ENCODE results near the gene MSL1. TPM values are rescaled to one million over a fixed set of nuclear protein-coding genes. Genes with fewer than 3 reads are reported as not detected.

MSL1 gene
- total and polyA plus RNA-seq, 2 donors, result 70.9 to 81.3 TPM

DNA sequence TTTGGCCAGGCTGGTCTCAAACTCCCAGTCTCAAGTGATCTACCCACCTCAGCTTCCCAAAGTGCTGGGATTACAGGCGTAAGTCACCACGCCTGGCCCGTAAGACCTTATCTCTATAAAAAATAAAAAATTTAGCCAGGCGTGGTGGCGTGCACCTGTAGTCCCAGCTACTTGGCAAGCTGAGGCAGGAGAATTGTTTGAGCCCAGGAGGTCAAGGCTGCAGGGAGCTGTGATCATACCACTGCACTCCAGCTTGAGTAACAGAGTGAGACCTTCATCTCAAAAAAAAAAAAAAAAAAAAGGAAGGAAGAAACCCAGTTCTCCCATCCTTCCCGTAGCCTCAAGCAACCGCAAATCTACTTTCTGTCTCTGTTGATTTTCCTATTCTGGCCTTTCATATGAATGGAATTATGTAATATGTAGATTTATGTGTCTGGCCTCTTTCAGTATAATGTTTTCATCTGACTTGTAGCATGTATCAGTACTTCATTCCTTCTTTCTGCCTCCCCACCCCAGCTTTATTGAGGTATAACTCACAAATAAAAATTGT lies 29.7 kb downstream of the MSL1 start:
- WGBS, result 72% methylated on average over 7 of the region's 7 CpGs

GRCh38 chr17:40153603-40154236 lies 31.9 kb downstream of the MSL1 start:
- Histone ChIP-seq H3K4me3 (ENCODE audit: low read depth, low read length) (no peak overlapping the region), H3K27ac (ENCODE audit: low read depth) (no peak overlapping the region), H3K4me1 (ENCODE audit: insufficient read depth) (no peaks in the 10 kb centered on the region), H3K36me3 (ENCODE audit: insufficient read depth) (peaks cover 3% of the 10 kb centered on the region)
- 87% methylated on average over 14 of the region's 14 CpGs for WGBS
- no peak for DNase-seq (ENCODE audit: extremely low spot score)

More for the DNA sequence above, 29.7 kb downstream of the MSL1 start:
- DNase-seq (ENCODE audit: extremely low spot score), result no peak
- Histone ChIP-seq H3K36me3 (ENCODE audit: insufficient read depth) (peaks cover 5% of the 10 kb centered on the region), H3K4me1 (ENCODE audit: insufficient read depth) (no peaks in the 10 kb centered on the region), H3K4me3 (ENCODE audit: low read depth, low read length) (no peak overlapping the region), H3K27ac (ENCODE audit: low read depth) (no peak overlapping the region)

DNA sequence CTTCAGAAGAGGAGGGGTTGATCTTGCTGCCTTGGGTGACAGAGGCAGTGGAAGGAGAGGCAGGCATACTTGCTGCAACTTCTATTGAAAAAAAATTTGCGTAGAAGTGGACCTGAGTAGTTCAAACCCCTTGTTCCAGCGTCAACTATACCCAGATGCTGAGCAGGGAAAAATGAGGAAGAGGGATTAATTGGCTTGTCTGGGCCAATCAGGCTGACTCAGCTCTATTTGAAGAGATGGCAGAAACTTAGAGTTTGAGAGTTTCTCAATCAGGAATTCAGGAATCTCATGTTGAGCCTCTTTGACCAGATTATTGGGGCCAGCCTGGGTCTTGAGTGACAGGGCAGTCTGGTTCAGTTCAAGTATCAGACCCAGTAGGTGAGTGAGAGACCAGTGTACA lies 36.2 kb downstream of the MSL1 start:
- no peaks in the 10 kb centered on the region for H3K4me1 ChIP-seq (ENCODE audit: insufficient read depth)
- H3K27ac ChIP-seq (ENCODE audit: low read depth), result no peak overlapping the region
- 77% methylated on average over 2 of the region's 2 CpGs for WGBS
- H3K4me3 ChIP-seq (ENCODE audit: low read depth, low read length), result no peak overlapping the region
- peaks cover 4% of the 10 kb centered on the region for H3K36me3 ChIP-seq (ENCODE audit: insufficient read depth)
- DNase-seq (ENCODE audit: extremely low spot score), result no peak

DNA sequence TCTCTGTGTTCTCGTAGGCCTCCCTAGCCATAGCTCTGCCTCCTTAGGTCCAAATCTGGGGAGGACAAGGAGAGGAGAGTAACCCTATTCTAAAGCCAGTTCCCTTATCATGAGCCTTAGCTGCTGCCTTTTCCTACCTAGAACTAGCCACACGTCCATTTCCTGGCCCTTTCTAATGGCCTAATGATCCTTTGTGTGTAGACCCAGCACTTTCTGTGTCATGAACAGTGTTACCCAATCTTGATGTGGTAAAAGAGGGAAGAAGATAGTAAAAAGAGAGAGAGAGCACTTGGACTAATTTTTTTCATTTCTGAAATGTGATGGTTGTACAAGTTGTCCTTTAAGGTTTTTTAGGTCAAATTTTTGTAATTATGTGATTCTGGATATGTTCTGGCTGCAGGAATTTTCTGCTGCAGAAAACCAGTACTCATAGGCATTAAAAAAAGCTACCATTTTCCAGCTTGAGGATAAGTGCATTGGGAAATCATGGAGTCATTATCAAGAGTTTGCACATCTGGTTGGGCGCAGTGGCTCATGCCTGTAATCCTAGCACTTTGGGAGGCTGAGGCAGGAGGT lies 36.8 kb downstream of the MSL1 start:
- DNase-seq (ENCODE audit: extremely low spot score), result no peak
- no peak overlapping the region for H3K4me3 ChIP-seq (ENCODE audit: low read depth, low read length)
- WGBS, result 83% methylated on average over 3 of the region's 3 CpGs
- no peaks in the 10 kb centered on the region for H3K4me1 ChIP-seq (ENCODE audit: insufficient read depth)
- peaks cover 4% of the 10 kb centered on the region for H3K36me3 ChIP-seq (ENCODE audit: insufficient read depth)
- H3K27ac ChIP-seq (ENCODE audit: low read depth), result no peak overlapping the region

DNA sequence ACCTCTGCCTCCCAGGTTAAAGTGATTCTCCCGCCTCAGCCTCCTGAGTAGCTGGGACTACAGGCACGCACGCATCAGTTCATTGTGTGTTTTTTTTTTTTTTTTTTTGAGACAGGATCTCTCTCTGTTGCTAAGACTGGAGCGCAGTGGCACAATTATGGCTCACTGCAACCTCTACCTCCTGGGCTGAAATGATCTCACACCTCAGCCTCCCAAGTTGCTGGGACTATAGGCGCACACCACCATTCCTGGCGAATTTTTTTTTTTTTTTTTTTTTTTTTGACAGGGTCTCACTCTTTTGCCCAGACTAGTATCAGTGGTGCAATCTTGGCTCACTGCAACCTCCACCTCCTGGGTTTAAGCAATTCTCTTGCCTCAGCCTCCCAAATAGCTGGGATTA lies 37.7 kb downstream of the MSL1 start:
- Histone ChIP-seq H3K4me3 (ENCODE audit: low read depth, low read length) (no peak overlapping the region), H3K36me3 (ENCODE audit: insufficient read depth) (peaks cover 4% of the 10 kb centered on the region), H3K27ac (ENCODE audit: low read depth) (no peak overlapping the region), H3K4me1 (ENCODE audit: insufficient read depth) (no peaks in the 10 kb centered on the region)
- 82% methylated on average over 6 of the region's 6 CpGs for WGBS
- no peak for DNase-seq (ENCODE audit: extremely low spot score)

DNA sequence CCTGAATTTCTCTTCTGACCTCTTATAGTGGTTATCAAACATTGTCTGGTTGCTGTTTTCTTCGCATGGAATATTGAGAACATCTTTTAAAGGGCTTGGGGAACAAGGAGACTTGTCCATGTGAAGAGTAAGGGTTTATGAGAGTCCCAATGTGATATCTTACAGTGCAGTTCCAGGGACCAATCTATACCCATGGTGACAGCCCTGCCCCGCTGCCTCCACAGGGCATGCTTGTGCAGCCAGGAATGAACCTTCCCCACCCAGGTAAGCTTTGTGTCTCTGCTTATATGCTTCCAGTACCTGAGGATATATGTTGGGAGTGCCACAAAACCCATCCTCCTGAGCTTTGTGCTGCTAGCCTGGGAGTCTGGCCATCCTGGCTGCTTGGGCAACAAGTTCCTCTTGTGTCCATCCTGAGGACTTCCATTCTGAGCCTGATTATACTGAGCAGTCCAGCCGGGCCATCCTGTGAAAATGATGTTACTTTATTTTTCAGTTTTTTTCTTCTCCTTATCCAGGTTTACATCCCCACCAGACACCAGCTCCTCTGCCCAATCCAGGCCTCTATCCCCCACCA lies 46.0 kb downstream of the MSL1 start:
- no peak overlapping the region for H3K27ac ChIP-seq (ENCODE audit: low read depth)
- no peak for DNase-seq (ENCODE audit: extremely low spot score)
- WGBS, result 85% methylated on average over 3 of the region's 3 CpGs
- H3K4me1 ChIP-seq (ENCODE audit: insufficient read depth), result no peaks in the 10 kb centered on the region
- H3K36me3 ChIP-seq (ENCODE audit: insufficient read depth), result peaks cover 7% of the 10 kb centered on the region
- H3K4me3 ChIP-seq (ENCODE audit: low read depth, low read length), result no peak overlapping the region

- Histone ChIP-seq H3K27ac (ENCODE audit: low read depth) (no peak overlapping the region), H3K4me1 (ENCODE audit: insufficient read depth) (no peaks in the 10 kb centered on the region), H3K4me3 (ENCODE audit: low read depth, low read length) (no peak overlapping the region), H3K36me3 (ENCODE audit: insufficient read depth) (peaks cover 7% of the 10 kb centered on the region)
- peak; percentile 35 for DNase-seq (ENCODE audit: extremely low spot score)
- 41% methylated on average over 11 of the region's 11 CpGs for WGBS
These were observed 46.6 kb downstream of the MSL1 start for GRCh38 chr17:40168262-40168832.

DNA sequence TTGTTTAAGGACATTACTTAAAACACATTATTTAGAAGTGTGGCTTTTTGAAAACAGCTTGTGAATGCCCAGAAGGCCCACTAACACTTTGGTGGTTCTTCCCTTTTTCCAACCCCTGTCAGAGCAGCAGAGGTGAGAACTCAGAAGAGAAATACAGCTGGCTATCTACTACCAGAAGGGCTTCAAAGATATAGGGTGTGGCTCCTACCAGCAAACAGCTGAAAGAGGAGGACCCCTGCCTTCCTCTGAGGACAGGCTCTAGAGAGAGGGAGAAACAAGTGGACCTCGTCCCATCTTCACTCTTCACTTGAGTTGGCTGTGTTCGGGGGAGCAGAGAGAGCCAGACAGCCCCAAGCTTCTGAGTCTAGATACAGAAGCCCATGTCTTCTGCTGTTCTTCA lies 48.6 kb downstream of the MSL1 start:
- Histone ChIP-seq H3K4me1 (ENCODE audit: insufficient read depth) (no peaks in the 10 kb centered on the region), H3K27ac (ENCODE audit: low read depth) (no peak overlapping the region), H3K4me3 (ENCODE audit: low read depth, low read length) (no peak overlapping the region), H3K36me3 (ENCODE audit: insufficient read depth) (peaks cover 4% of the 10 kb centered on the region)
- 68% methylated on average over 2 of the region's 2 CpGs for WGBS
- DNase-seq (ENCODE audit: extremely low spot score), result no peak

DNA sequence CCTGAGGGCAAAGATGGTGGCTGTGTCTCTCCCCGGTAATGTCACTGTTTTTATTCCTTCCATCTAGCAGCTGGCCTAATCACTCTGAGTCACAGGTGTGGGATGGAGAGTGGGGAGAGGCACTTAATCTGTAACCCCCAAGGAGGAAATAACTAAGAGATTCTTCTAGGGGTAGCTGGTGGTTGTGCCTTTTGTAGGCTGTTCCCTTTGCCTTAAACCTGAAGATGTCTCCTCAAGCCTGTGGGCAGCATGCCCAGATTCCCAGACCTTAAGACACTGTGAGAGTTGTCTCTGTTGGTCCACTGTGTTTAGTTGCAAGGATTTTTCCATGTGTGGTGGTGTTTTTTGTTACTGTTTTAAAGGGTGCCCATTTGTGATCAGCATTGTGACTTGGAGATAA lies 50.0 kb downstream of the MSL1 start:
- Histone ChIP-seq H3K4me3 (ENCODE audit: low read depth, low read length) (no peak overlapping the region), H3K27ac (ENCODE audit: low read depth) (no peak overlapping the region), H3K36me3 (ENCODE audit: insufficient read depth) (peaks cover 4% of the 10 kb centered on the region), H3K4me1 (ENCODE audit: insufficient read depth) (no peaks in the 10 kb centered on the region)
- WGBS, result 79% methylated on average over 1 of the region's 1 CpG
- no peak for DNase-seq (ENCODE audit: extremely low spot score)

- Histone ChIP-seq H3K27ac (ENCODE audit: low read depth) (no peak overlapping the region), H3K36me3 (ENCODE audit: insufficient read depth) (peaks cover 4% of the 10 kb centered on the region), H3K4me1 (ENCODE audit: insufficient read depth) (no peaks in the 10 kb centered on the region), H3K4me3 (ENCODE audit: low read depth, low read length) (no peak overlapping the region)
- 84% methylated on average over 4 of the region's 4 CpGs for WGBS
- DNase-seq (ENCODE audit: extremely low spot score), result no peak
These were observed 51.5 kb downstream of the MSL1 start for GRCh38 chr17:40173091-40173777.

GRCh38 chr17:40173778-40174135 lies 52.0 kb downstream of the MSL1 start:
- H3K27ac ChIP-seq (ENCODE audit: low read depth), result no peak overlapping the region
- DNase-seq (ENCODE audit: extremely low spot score), result no peak
- WGBS, result 64% methylated on average over 3 of the region's 3 CpGs
- H3K36me3 ChIP-seq (ENCODE audit: insufficient read depth), result peaks cover 4% of the 10 kb centered on the region
- H3K4me3 ChIP-seq (ENCODE audit: low read depth, low read length), result no peak overlapping the region
- H3K4me1 ChIP-seq (ENCODE audit: insufficient read depth), result no peaks in the 10 kb centered on the region

GRCh38 chr17:40174514-40174913 lies 52.7 kb downstream of the MSL1 start:
- H3K4me1 ChIP-seq (ENCODE audit: insufficient read depth), result no peaks in the 10 kb centered on the region
- H3K36me3 ChIP-seq (ENCODE audit: insufficient read depth), result no peaks in the 10 kb centered on the region
- DNase-seq (ENCODE audit: extremely low spot score), result no peak
- no peak overlapping the region for H3K27ac ChIP-seq (ENCODE audit: low read depth)
- 100% methylated on average over 1 of the region's 1 CpG for WGBS
- H3K4me3 ChIP-seq (ENCODE audit: low read depth, low read length), result no peak overlapping the region

- no peaks in the 10 kb centered on the region for H3K36me3 ChIP-seq (ENCODE audit: insufficient read depth)
- peak; percentile 67 for DNase-seq (ENCODE audit: extremely low spot score)
- peak overlapping the region; percentile 68 for H3K27ac ChIP-seq (ENCODE audit: low read depth)
- H3K4me3 ChIP-seq (ENCODE audit: low read depth, low read length), result no peak overlapping the region
- H3K4me1 ChIP-seq (ENCODE audit: insufficient read depth), result no peaks in the 10 kb centered on the region
- WGBS, result 88% methylated on average over 7 of the region's 7 CpGs
These were observed 54.4 kb downstream of the MSL1 start for GRCh38 chr17:40175928-40176753.
